GM21737 (cell line): ENCODE results near the gene NPAS3.

Experiments used
- ATAC-seq: cut with Tn5 transposase; IDR thresholded peaks from one replicate; pipeline ENCODE4 v1.9.1; 2021; ENCODE audit warnings: mild to moderate bottlenecking, moderate library complexity; ENCODE audit not compliant: unreplicated experiment

The NPAS3 gene

GRCh38 chr14:32940066-32940651 is 1.5 kb downstream of the NPAS3 start:
- ATAC-seq = no peak

DNA sequence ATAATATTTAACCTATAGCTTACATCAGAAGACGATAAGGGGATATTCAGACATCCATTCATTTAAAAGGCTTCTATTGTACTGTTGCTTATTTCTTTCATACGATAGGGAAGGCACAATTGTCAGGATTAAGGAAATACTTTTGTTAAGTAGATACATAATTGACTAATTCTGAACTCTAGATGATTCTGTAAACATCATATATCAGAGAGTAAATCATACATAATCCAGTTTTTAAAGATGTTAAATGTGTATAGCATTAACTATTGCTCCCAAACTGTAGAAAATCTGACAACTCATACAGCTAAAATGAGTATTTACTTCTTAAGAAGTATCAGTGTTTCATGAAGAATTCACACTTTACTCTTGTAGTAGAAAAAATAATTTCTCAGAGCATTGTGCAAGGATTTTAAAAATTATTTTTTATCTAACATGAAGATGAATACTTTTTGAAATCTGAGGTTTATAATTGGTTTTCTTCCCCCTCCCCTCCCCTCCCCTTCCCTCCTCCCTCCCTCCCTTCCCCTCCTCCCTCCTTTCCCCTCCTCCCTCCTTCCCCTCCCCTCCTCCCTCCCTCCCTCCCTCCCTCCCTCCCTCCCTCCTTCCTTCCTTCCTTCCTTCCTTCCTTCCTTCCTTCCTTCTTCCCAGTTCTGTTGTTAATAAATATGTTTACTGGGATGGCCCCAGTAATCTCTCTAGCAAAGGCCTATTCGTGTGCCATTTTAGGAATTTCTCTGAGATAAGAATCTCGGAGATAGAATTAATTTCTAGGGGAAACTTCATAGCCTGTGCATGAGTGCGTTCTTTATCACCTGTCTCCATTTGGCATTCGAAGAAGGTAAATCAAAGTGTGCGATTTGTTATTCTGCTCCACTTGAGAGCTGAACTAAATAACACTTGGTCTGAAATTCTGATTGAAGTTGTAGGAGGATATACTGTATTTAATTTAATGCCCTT is 2.3 kb downstream of the NPAS3 start:
- no peak for ATAC-seq

- no peak for ATAC-seq
Measured at GRCh38 chr14:32941668-32942065, 3.0 kb downstream of the NPAS3 start.

- ATAC-seq = no peak
Measured at GRCh38 chr14:32947081-32947480, 8.4 kb downstream of the NPAS3 start.

DNA sequence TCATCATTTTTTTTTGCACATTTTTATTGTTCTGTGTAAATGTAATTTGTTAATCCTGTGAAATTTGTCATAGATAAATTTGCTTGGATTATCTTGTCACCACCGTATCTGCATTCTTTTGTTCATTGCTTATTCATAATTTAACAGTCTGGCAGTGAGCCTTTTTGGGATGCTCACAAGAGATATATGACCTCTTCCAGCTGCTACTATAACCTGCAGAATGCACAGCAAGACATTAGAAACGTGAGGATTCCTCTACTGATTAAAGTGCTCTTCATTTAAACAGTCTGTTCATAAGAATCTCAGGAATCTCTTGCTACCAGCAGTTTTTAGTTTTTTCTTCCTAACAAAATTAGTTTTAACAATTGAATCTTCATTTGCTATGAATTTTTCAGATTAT is 9.1 kb downstream of the NPAS3 start:
- no peak for ATAC-seq

GRCh38 chr14:32950584-32950983 is 11.9 kb downstream of the NPAS3 start:
- no peak for ATAC-seq

GRCh38 chr14:32967421-32967820 is 28.7 kb downstream of the NPAS3 start:
- no peak for ATAC-seq

DNA sequence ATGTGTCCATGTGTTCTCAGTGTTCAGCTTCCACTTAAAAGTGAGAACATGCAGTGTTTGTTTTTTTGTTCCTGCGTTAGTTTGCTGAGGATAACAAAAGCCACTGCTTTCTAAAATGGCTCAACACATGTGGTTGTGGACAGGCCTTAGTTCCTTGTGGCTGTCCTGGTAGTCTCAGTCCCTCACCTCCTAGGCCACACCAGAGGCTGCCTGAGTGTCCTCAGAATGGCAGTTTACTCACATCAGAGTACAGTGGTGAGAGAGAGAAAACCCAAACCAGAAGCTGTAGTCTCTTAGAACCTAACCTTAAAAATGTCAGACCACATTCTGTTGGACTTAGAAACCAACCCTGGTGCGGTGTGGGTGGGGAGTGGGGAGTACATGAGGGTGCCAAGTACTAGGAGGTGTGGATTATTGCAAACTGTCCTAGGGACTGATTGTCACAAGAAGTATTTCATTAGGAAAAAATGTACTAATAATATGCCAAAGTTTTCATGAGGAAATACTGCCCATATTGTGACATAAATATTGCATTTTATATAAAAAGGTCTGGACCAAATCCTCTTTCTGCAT is 30.4 kb downstream of the NPAS3 start:
- ATAC-seq = no peak

DNA sequence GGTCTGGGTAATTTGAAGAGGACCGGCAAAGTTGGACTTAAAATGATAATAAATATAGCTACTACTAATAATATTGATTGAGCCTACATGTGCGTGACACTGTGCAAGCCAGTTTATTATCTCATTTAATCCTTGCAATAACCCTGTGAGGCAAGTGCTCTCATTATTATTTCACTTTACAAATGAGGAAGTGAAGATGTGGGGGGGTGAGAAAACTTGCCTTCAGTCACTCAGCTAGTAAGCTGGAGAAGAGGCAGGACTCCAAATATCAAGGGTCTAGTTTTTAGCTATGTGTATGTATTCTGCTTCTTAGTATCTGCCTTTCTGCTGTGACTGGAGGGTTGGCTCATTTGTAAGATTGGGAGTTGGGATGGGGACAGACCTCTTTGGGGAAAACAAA is 39.2 kb downstream of the NPAS3 start:
- ATAC-seq = no peak

DNA sequence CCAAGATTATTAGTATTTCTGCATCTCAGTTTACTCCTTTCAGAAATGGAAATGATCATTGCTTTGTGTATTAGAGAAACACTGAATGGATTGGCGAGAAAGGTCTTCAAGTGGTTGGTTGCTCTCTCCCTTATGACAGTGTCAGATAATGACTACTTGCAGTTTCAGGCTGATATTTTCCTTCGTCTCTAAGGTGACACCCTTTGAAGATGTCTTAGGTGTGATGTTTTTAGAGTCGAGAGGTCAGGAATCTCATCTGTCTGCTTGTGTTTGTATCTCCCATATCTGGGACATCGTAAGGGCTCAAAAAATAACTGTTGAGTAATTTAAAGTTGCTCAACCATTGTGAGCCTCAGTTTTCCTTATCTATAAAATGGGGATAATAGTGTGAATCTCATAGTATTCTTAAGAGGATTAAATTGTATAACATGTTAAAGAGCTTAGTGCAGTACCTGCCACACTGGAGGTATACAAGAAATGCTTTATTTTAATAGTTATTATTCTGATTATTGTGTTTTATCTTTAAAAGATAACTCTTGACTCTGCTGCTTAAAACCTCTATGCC is 40.1 kb downstream of the NPAS3 start:
- no peak for ATAC-seq

DNA sequence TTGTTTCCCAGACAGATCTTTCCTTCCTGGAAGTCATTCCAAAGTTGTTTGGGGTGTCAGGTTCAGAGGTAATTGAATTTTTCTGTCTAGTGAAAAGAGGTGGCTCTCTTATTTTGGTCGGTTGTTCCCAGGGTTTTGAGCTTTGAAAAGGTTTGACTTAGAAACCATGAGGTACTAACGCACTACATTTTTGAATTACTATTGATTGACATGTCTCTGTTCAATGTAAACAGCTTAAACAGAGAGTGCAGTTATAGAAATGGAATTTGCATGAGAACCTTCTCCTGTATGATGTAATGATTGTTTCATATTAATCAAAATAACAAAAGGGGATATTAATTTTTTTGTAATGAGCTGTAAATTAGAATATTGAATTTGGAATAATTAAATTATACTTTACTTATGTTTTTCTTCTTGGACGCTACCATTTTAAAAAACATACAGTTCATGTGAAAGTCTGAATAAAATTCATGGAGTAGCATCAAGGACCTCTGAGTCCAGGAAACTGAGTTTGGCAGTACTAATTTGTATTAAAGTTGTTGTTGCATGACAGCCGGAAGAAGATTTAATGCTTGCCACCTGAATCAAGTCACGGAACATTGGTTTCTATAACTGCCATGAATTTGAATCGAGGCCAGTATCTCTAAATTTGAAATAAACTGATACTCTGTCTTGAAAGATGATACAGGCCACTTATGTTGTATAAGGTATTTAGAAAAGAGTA is 41.7 kb downstream of the NPAS3 start:
- no peak for ATAC-seq

GRCh38 chr14:32980902-32981501 is 42.3 kb downstream of the NPAS3 start:
- no peak for ATAC-seq

GRCh38 chr14:32984241-32984930 is 45.7 kb downstream of the NPAS3 start:
- no peak for ATAC-seq

DNA sequence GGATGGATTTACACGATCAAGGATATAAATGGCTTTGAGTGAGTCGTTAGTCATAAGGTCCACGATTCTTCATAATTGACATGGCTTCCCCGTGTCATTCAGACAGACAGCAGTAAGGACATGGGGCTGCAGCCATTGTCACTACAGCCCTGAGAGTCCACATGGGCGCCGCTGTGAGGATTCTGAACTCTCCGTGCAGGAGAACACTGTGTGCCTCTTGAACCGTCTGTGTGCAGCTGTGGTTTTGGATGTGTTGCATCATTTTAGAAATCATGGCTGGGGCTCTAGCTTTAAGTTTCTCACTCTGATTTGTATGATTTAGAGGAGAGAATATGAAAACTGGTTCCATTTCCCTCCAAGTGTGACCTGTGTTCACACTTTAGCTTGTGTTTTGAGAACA is 47.2 kb downstream of the NPAS3 start:
- no peak for ATAC-seq

DNA sequence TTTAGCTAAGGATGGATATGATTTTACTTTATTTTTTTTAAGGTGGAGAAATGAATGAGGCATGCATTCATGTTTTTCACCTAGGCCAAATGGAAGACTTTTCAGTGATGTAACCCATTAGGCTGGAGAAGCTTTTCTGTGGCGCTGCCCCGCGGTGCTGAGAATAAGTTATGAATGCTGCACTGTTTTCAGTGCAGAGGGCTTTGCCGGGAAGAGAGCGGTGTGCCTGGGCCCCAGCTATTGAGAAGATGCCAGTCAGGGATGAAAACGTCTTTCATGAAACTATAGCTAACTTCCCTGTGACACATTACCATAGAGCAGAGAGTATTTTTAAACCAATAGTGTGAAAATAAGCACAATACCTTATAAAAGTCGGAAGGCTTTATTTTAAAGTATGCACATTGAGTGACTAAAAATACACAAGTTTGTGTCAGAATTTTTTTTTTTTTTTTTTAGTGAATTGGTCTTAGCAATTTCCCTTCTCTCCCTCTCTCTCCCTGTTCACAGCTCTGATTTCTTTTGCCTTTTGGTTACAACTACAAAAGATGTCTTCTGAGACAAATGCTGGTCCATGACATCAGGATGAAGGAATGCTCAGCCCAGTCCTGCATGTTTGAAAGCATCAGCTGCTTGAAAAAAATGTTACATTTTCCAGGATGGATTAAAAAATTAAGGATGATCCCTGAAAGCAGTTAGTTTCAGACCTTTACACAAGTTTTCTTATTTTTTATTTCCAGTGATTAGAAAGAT is 48.3 kb downstream of the NPAS3 start:
- ATAC-seq = no peak

- no peak for ATAC-seq
Measured at GRCh38 chr14:32991691-32992090, 53.0 kb downstream of the NPAS3 start.

GRCh38 chr14:32993921-32994320 is 55.2 kb downstream of the NPAS3 start:
- ATAC-seq = no peak

DNA sequence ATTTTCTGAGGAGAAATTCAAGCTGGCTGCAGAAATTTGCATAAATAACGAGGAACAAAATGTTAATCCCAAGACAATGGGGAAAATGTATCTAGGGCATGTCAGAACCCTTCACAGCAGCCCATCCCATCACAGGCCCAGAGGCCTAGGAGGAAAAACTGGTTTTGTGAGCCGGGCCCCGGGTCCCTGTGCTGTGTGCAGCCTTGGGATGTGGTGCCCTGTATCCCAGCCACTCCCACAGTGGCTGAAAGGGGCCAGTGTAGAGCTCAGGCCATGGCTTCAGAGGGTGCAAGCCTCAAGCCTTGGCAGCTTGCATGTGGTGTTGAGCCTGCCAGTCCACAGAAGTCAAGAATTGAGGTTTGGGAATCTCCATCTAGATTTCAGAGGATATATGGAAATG is 57.7 kb downstream of the NPAS3 start:
- no peak for ATAC-seq

- no peak for ATAC-seq
Measured at GRCh38 chr14:32998433-32998832, 59.8 kb downstream of the NPAS3 start.
